ENCODE data around the gene GNG2.
A peak's percentile ranks its signal among the peaks of the same experiment; 100 is the strongest.

GNG2 gene

DNA sequence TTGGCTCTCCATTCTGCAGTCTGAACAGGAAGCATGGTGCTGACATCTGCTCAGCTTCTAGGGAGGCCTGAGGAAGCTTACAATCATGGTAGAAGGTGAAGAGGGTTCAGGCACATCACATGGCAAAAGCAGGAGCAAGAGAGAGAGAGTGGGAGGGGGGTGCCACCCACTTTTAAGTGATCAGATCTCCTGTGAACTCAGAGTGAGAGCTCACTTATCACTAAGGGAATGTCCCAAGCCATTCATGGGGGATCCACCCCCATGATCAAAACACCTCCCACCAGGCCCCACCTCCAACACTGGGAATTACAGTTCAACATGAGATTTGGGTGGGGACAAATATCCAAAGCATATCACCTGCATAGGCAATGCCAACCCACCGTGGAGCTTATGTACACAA, 9.8 kb upstream of the GNG2 start:
- H3K4me3 ChIP-seq (ENCODE audit: low read length): no peak overlapping the region
- DNase-seq (ENCODE audit: low read depth, low spot score): no peak

DNA sequence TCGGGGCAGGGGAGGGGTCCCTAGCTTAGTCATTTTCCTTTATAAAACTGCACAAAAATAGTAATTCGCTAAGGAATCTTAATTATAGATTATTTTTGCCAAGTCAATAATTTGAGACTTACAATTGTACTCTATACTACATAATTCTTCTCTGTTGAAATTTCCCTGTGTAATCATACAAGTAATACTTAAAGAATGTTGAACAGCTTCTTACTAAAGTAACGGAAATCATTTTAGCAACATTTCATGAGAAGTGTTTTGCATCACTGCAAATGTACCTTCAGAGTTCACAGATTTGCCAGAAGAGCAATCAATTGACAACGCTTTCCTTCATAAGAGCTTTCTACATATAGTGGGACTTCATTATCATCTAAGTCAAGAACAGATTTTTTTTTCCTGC, 7.9 kb upstream of the GNG2 start:
- DNase-seq (ENCODE audit: low read depth, low spot score): no peak
- no peak overlapping the region for H3K4me3 ChIP-seq (ENCODE audit: low read length)

DNA sequence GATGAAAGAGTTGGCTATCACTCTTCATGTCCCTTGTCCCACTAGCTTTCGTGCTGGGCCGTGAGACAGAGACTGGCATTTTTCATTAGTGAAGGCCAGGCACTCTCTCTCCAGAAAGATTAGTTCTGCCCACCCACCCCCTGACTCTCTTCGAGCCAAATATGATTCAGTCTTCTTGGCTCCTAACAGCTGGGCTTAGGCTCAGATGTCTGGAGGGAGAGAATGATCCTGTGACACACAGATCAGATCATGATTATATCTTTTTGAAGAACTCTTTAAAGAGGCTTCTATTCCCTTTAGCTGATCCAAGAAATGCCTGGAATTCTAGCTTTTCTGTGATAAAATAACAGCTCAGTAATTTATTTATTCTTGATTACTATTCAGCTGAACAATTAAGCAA, 5.2 kb upstream of the GNG2 start:
- H3K4me3 ChIP-seq (ENCODE audit: low read length): no peak overlapping the region
- DNase-seq (ENCODE audit: low read depth, low spot score): no peak

GRCh38 chr14:51856792-51857296, 3.6 kb upstream of the GNG2 start:
- no peak overlapping the region for H3K4me3 ChIP-seq (ENCODE audit: low read length)
- DNase-seq (ENCODE audit: low read depth, low spot score): no peak

- DNase-seq (ENCODE audit: low read depth, low spot score): no peak
Measured at GRCh38 chr14:51859131-51859530, 1.3 kb upstream of the GNG2 start.

GRCh38 chr14:51860825-51861499, 550 bp downstream of the GNG2 start:
- DNase-seq (ENCODE audit: low read depth, low spot score): no peak
- H3K4me3 ChIP-seq (ENCODE audit: low read length): peak overlapping the region; percentile 76

More at GRCh38 chr14:51859131-51859530, 1.3 kb upstream of the GNG2 start:
- H3K4me3 ChIP-seq (ENCODE audit: low read length): no peak overlapping the region

GRCh38 chr14:51862176-51862796, 1.9 kb downstream of the GNG2 start:
- peak overlapping the region; percentile 76 for H3K4me3 ChIP-seq (ENCODE audit: low read length)

GRCh38 chr14:51862860-51863259, 2.4 kb downstream of the GNG2 start:
- DNase-seq (ENCODE audit: low read depth, low spot score): no peak
- peak overlapping the region; percentile 76 for H3K4me3 ChIP-seq (ENCODE audit: low read length)

More at GRCh38 chr14:51862176-51862796, 1.9 kb downstream of the GNG2 start:
- DNase-seq (ENCODE audit: low read depth, low spot score): no peak

GRCh38 chr14:51865953-51866747, 5.7 kb downstream of the GNG2 start:
- no peak for DNase-seq (ENCODE audit: low read depth, low spot score)
- no peak overlapping the region for H3K4me3 ChIP-seq (ENCODE audit: low read length)

DNA sequence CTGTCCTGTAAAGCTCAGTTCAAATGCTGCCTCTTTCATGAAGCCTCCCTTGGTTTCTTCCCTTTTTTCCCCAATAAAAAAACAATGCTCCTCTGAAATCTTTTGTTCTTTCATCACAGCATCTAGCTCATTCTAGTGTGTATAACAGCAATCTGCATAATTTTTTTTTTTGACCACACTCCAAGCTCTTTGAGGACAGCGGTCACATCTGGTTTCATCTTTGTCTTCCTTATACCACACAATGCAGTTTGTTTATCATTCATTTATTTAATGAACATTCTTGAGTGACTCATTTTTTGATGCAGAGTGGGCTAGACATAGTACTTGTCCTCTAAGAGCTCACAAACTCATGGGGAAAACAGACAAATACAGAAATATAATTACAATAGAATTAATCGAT, 7.3 kb downstream of the GNG2 start:
- DNase-seq (ENCODE audit: low read depth, low spot score): no peak
- no peak overlapping the region for H3K4me3 ChIP-seq (ENCODE audit: low read length)

- no peak overlapping the region for H3K4me3 ChIP-seq (ENCODE audit: low read length)
- no peak for DNase-seq (ENCODE audit: low read depth, low spot score)
Measured at GRCh38 chr14:51868405-51868804, 8.0 kb downstream of the GNG2 start.

DNA sequence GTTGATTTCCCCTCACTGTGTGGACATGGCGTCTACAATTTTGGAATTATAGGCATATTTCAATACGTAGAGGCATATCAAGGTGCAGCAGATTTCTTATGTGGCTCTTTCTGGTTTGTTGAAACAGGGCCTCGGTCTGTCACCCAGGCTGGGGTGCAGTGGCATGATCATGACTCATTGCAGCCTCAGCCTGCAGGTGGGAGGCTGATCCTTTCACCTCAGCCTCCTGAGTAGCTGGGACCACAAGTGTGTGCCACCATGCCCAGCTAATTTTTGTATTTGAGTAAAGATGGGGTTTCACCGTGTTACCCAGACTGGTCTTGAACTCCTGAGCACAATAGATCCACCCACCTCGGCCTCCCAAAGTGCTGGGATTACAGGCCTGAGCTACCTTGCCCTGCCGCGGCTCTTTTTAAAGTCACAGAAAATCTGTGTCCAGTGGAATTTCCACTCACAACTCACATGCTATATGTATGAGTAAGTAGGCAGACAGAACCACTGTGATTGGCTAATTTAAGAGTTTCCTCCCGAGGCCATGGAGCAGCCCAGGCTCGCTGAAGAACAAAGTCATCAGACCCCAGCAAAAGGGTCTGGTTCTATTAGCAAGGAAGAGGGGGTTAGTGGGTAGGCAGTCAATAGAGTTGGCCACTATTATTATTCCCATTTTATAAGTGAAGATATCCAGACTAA, 9.1 kb downstream of the GNG2 start:
- DNase-seq (ENCODE audit: low read depth, low spot score): no peak
- no peak overlapping the region for H3K4me3 ChIP-seq (ENCODE audit: low read length)

DNA sequence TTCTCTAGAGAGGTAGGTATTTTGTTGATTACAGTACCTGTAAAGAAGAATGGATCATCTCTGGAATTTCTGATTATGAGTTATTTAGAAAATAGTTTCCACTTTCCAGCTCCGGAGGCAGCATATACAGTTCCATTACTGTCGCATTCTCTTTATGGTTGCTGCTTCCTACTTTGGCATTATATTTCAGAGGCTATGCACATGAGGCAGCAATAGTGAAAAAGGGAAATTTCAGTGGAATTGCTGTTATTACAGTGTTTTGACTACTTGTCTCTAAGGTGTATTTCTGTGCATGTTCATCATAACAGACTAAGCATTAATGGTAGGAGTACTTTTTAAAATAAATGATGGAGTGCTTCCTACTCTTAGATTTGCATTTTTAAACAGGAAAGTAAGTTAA, 10.2 kb downstream of the GNG2 start:
- H3K4me3 ChIP-seq (ENCODE audit: low read length): no peak overlapping the region
- DNase-seq (ENCODE audit: low read depth, low spot score): no peak

- no peak overlapping the region for H3K4me3 ChIP-seq (ENCODE audit: low read length)
- no peak for DNase-seq (ENCODE audit: low read depth, low spot score)
Measured at GRCh38 chr14:51871846-51872245, 11.4 kb downstream of the GNG2 start.

DNA sequence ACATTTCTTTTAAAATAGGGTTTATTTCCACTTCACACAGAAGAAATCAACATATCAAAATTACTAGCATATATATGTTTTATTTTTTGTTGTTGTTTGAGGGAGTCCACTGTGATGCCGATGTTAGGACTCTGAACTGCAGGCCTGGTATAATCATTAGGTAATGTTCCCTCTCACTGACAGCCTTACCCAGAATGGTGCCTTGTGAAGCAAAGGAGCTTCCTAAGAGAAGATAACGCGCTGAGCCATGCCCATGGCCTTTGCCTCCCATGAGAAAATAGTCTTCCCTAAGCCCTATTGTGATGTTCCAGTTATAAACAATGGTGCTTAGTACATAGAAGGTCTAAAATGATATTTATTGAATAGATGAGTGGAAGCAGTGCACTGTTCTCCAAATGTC, 12.0 kb downstream of the GNG2 start:
- DNase-seq (ENCODE audit: low read depth, low spot score): no peak
- no peak overlapping the region for H3K4me3 ChIP-seq (ENCODE audit: low read length)

DNA sequence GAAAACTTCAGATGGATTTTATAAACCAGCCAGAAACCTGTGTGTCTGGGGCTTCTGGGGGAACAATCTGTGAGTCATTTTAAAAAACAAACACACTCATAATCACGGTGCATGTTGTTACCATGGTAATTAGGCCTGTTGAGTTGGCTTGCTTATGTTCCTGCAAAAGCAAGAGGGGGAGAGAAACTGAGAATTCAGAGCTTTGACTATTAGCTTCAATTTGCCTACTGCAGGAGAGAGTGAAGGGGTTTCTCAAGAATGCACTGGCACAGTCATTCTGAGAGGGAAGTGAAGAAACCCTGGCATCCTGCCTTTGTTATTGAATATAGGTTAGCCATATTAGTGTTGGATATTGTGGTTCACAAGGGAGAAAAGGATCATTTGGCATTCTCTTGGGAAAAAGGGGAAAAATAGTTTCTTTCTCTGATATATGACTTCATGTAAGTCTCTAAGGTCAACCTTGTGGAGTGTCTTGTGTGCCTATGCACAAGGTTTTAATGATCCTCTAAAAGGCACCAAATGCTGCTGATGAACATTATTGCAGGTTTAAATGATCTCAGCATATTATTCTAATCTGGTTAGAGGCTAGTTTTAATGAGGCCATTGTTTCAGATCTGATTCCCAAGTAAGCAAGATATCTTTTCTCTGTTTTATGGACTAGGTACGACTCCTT, 12.9 kb downstream of the GNG2 start:
- DNase-seq (ENCODE audit: low read depth, low spot score): no peak
- no peak overlapping the region for H3K4me3 ChIP-seq (ENCODE audit: low read length)

- H3K4me3 ChIP-seq (ENCODE audit: low read length): no peak overlapping the region
- no peak for DNase-seq (ENCODE audit: low read depth, low spot score)
Measured at GRCh38 chr14:51877810-51878209, 17.4 kb downstream of the GNG2 start.

- H3K4me3 ChIP-seq (ENCODE audit: low read length): no peak overlapping the region
- DNase-seq (ENCODE audit: low read depth, low spot score): no peak
Measured at GRCh38 chr14:51879170-51879569, 18.8 kb downstream of the GNG2 start.
